Islet of Langerhans (tissue), 1 donor: ENCODE results near the gene P3H3.

ENCODE experiments used
- FAIRE-seq: peaks from one replicate; lab custom pipeline; 2011; peaks lifted over from hg19 to GRCh38; lab: Jason Lieb, UNC

The P3H3 gene

GRCh38 chr12:6827982-6828780 is at the start of gene P3H3:
Gene P3H3, plus strand, starts transcription at chr12:6828407. Its CDS starts 34 bp downstream, at chr12:6828441.
- no peak for FAIRE-seq

- no peak for FAIRE-seq
Measured at GRCh38 chr12:6778574-6779550, 49.3 kb upstream of the P3H3 start.

- no peak for FAIRE-seq
Measured at GRCh38 chr12:6779708-6780432, 48.3 kb upstream of the P3H3 start.

- FAIRE-seq: no peak
Measured at GRCh38 chr12:6780573-6780972, 47.6 kb upstream of the P3H3 start.

GRCh38 chr12:6782119-6782518 is 46.1 kb upstream of the P3H3 start:
- FAIRE-seq: no peak

GRCh38 chr12:6782850-6783566 is 45.2 kb upstream of the P3H3 start:
- FAIRE-seq: no peak

- FAIRE-seq: no peak
Measured at GRCh38 chr12:6783828-6784227, 44.4 kb upstream of the P3H3 start.

- no peak for FAIRE-seq
Measured at GRCh38 chr12:6784296-6784695, 43.9 kb upstream of the P3H3 start.

- FAIRE-seq: no peak
Measured at GRCh38 chr12:6784761-6785160, 43.4 kb upstream of the P3H3 start.

GRCh38 chr12:6786416-6787094 is 41.7 kb upstream of the P3H3 start:
- FAIRE-seq: no peak

GRCh38 chr12:6787309-6787708 is 40.9 kb upstream of the P3H3 start:
- no peak for FAIRE-seq

GRCh38 chr12:6788972-6789924 is 39.0 kb upstream of the P3H3 start, which contains the start of gene CD4:
Gene CD4, plus strand, starts transcription at chr12:6789528. Its CDS starts 10,611 bp downstream, at chr12:6800139.
- no peak for FAIRE-seq

GRCh38 chr12:6790496-6791150 is 37.6 kb upstream of the P3H3 start:
- no peak for FAIRE-seq

GRCh38 chr12:6791931-6792520 is 36.2 kb upstream of the P3H3 start:
- no peak for FAIRE-seq

- no peak for FAIRE-seq
Measured at GRCh38 chr12:6792522-6793201, 35.5 kb upstream of the P3H3 start.

GRCh38 chr12:6795088-6795487 is 33.1 kb upstream of the P3H3 start:
- no peak for FAIRE-seq

- no peak for FAIRE-seq
Measured at GRCh38 chr12:6796576-6796975, 31.6 kb upstream of the P3H3 start.

- no peak for FAIRE-seq
Measured at GRCh38 chr12:6799147-6799546, 29.1 kb upstream of the P3H3 start.
